Panc1 (cell line): ENCODE measurements around the gene ZNF521.

Experiments
- CTCF ChIP-seq: fragments of 450-650 bp; IDR thresholded peaks from 2 replicates; pipeline ENCODE4 v1.5.1; 2017; ENCODE audit warnings: mild to moderate bottlenecking
- POLR2AphosphoS5 ChIP-seq: IDR thresholded peaks from 2 replicates; pipeline ENCODE4 v1.6.1; 2012; ENCODE audit warnings: mild to moderate bottlenecking, low read depth, low read length, moderate library complexity
- REST ChIP-seq, 2 experiments: IDR thresholded peaks; 2 replicates each; pipeline ENCODE4 v1.6.1; 2011 to 2012; ENCODE audit warnings: low read depth in 2 of 2, control low read depth in 1 of 2, low read length in 1 of 2, mild to moderate bottlenecking in 1 of 2, moderate library complexity in 1 of 2; ENCODE audit not compliant: insufficient read depth in 1 of 2
- SIN3A ChIP-seq: IDR thresholded peaks from 2 replicates; pipeline ENCODE4 v1.6.1; 2012; ENCODE audit warnings: low read depth, mild to moderate bottlenecking, low read length, moderate library complexity, borderline replicate concordance; ENCODE audit not compliant: insufficient read depth

- TF ChIP-seq CTCF (no peak), REST (IDR thresholded peaks at IDR 0.05; ENCODE audit: insufficient read depth in 1 of 2, low read depth in 2 of 2, low read length in 1 of 2) (no peak), POLR2AphosphoS5 (no peak), SIN3A (no peak)
Measured at GRCh38 chr18:25075783-25076182, 276.2 kb downstream of the ZNF521 start.
